Breast epithelium (tissue), 4 donors: ENCODE measurements around the gene CISH. TPM values are rescaled to one million over a fixed set of nuclear protein-coding genes. Genes with fewer than 3 reads are reported as not detected.

ENCODE experiments used
- DNase-seq, 2 donors: peaks; one replicate each; pipeline ENCODE4 v3.0.0-alpha.2; 2019; ENCODE audit warnings: low spot score in 2 of 2
- H3K27ac ChIP-seq, 2 donors: fragments of 200-600 bp; sonication (generic) in 1 of 2; one replicate each; pipeline ENCODE4 v1.5.1; 2016 to 2019; ENCODE audit warnings: mild to moderate bottlenecking in 1 of 2
- H3K27me3 ChIP-seq, 2 donors: fragments of 200-600 bp; sonication (generic) in 1 of 2; one replicate each; pipeline versions ENCODE4 v1.5.1 to v1.6.0; 2017 to 2019; ENCODE audit warnings: control low read depth in 1 of 2, mild to moderate bottlenecking in 1 of 2
- H3K36me3 ChIP-seq: fragments of 200-600 bp; one replicate; pipeline ENCODE4 v1.5.1; 2019
- H3K4me1 ChIP-seq, 2 donors: fragments of 200-600 bp; sonication (generic); one replicate each; pipeline ENCODE4 v1.5.1; 2016 to 2019; ENCODE audit warnings: control low read depth in 1 of 2
- H3K4me3 ChIP-seq, 3 donors: fragments of 200-600 bp; sonication (generic); 1 replicate in 2 of 3; 2 replicates in 1 of 3; pipeline ENCODE4 v1.5.1; 2016 to 2019; ENCODE audit warnings: mild to moderate bottlenecking in 3 of 3, moderate library complexity in 2 of 3
- H3K9me3 ChIP-seq, 2 donors: fragments of 200-600 bp; sonication (generic) in 1 of 2; one replicate each; pipeline ENCODE4 v1.5.1; 2016 to 2019; ENCODE audit warnings: control low read depth in 1 of 2
- POLR2A ChIP-seq: fragments of 450-650 bp; IDR thresholded peaks from one replicate; pipeline ENCODE4 v1.6.1; 2016; ENCODE audit warnings: antibody characterized with exemption, mild to moderate bottlenecking, moderate library complexity
- POLR2AphosphoS5 ChIP-seq, 3 donors: sonication (generic); formaldehyde crosslinking; IDR thresholded peaks; one replicate each; pipeline ENCODE4 v1.6.1; 2017; ENCODE audit warnings: antibody characterized with exemption in 3 of 3
- intact Hi-C: fragments of 100-400 bp; cut with DNase I; formaldehyde crosslinking; loops from one replicate; pipeline ENCODE4 v1.15.1; 2023; ENCODE audit warnings: low total_unique reads
- total RNA-seq, 3 donors: library from RNA; depleted of rRNA; stranded (reverse); fragments of >200 nt; gene quantifications; one replicate each; pipeline ENCODE4 v1.1.0, GENCODE V29; 2016
- TF ChIP-seq, protein P1 (sequence below), 3 donors: fragments of 450-650 bp; IDR thresholded peaks; one replicate each; pipeline ENCODE4 v1.5.1; 2016 to 2017; ENCODE audit warnings: antibody characterized with exemption in 3 of 3, mild to moderate bottlenecking in 3 of 3, moderate library complexity in 3 of 3

The CISH gene
- total RNA-seq, 3 donors from 2014 or later = 5.4 to 29.6 (median 17.4) TPM

DNA sequence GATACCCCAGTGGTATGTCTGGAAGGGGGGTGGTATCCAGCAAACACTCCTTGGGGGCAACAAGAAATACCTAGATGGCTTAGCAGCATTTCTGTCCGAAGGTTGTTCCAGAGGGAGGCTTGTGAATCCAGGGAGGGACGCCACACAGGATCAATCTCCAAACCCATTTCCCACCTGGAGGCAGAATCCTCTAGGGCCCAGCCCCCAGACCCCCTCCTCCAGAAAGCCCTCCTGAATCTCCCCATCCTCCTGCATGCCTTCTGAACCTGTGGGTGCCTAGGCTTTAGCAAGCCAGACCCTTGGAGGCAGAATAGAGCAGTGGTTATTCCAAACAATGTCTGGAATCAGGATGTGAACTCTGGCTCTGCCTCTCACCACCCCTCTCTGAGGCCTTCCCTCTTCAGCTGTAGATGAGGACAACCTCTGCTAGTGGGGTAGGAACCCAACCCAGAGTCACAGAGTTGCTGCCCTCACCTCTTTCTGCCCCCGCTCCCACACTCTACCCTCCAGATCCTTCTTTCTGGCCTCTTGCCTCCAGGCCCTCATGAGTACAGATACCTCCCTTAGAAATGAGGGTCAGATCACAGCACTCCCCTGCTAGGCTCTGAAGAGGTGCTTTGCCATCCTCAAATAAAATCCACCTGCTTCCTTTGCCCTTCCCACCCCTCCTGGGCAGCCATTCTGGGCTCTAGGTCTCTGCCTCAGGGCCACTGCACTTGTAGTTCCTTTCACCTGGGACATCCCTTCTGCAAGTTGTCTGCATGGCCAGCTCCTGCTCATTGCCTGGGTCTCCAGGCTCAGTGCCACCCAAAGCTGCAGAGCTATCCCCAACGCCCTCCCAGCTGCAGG is 8.1 kb downstream of the CISH start:
- intact Hi-C loops = no loop called here
- Histone ChIP-seq H3K36me3 (no peaks in the 10 kb centered on the region), H3K27me3 (no peaks in the 10 kb centered on the region), H3K9me3 (no peaks in the 10 kb centered on the region), H3K4me3 (no peak overlapping the region), H3K27ac (peak overlapping the region; percentile 98 to 99), H3K4me1 (peaks cover 33 to 84% of the 10 kb centered on the region in 2 donors)
- TF ChIP-seq, protein P1, sequence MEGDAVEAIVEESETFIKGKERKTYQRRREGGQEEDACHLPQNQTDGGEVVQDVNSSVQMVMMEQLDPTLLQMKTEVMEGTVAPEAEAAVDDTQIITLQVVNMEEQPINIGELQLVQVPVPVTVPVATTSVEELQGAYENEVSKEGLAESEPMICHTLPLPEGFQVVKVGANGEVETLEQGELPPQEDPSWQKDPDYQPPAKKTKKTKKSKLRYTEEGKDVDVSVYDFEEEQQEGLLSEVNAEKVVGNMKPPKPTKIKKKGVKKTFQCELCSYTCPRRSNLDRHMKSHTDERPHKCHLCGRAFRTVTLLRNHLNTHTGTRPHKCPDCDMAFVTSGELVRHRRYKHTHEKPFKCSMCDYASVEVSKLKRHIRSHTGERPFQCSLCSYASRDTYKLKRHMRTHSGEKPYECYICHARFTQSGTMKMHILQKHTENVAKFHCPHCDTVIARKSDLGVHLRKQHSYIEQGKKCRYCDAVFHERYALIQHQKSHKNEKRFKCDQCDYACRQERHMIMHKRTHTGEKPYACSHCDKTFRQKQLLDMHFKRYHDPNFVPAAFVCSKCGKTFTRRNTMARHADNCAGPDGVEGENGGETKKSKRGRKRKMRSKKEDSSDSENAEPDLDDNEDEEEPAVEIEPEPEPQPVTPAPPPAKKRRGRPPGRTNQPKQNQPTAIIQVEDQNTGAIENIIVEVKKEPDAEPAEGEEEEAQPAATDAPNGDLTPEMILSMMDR (IDR thresholded peaks at IDR 0.05) = no peak
- TF ChIP-seq POLR2A (no peak), POLR2AphosphoS5 (IDR thresholded peaks at IDR 0.05) (no peak)
- DNase-seq = no peak

DNA sequence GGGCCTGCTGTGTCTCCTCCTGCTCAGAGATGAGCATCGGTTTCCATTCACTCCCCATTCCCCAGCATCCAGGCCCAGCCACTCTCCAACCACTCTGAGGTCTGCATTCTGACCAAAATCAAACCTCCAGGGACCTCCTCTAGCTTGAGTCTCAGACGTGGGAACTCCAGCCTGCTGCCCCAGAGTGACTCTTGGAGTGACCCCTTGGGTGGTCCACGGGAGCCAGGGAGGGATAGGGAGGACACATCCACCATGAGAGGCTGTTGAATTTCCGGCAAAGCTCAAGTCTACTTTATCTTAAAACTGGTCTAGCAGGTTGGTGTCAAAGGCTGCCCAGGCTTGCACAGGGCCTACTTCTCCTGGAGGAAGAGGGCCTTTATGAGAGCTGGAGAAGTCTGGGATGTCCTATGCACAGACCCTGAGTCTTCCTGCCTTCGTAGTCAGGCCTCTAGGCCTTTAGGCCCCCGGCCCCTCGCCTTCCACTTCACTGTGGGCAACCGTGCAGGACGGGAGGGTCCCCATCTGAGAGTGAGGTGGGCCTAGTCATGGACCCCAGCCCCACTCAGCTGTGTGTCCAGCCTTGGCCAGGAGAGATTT is 8.9 kb downstream of the CISH start:
- Histone ChIP-seq H3K4me3 (peak overlapping the region in 1 of 3 donors; percentile 41), H3K27me3 (no peaks in the 10 kb centered on the region), H3K36me3 (no peaks in the 10 kb centered on the region), H3K27ac (peak overlapping the region; percentile 98 to 99), H3K4me1 (peaks cover 33 to 76% of the 10 kb centered on the region in 2 donors), H3K9me3 (no peaks in the 10 kb centered on the region)
- DNase-seq = peak in 1 of 2 donors; percentile 76
- TF ChIP-seq POLR2AphosphoS5 (IDR thresholded peaks at IDR 0.05) = peak in 1 of 3 donors; percentile 60
- TF ChIP-seq, protein P1 (IDR thresholded peaks at IDR 0.05) = no peak
- intact Hi-C loops = no loop called here

DNA sequence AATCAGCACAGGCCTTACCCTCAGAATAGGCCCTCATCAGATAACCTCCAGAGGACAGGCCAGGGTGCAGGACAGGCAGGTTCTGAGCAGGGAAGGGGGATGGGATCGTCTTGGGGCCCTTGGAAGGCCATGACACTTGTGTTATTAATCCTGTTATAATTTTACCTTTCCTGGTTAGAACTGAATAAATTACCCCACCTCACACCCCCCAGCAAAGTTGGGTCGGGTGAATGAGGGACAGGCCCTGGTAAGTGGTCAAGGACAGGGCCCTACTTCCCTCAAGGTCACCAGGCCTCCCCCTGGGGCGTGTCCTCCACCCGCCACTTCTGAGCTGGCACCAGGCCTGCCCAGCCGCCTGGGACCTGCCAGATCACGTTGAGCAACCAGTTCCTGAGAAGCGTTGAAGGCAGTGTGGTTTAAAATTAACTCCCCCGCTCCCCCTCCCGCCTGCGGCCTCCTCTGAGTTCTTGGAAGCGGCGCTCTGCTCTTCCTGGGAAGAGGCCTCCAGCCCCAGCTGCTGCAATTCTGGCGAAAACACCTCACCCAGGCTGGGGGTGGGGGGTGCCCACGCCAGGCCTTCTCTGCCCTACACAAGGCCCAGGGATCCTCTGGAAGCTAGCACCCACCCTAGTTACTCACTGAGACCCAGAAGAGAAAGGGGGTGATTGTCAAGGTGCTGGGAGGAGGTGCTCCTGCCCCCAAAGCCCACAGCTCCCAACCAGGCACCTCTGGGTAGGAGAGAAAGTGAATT is 10.6 kb downstream of the CISH start:
- peak overlapping the region; percentile 98 to 99 for H3K27ac ChIP-seq
- intact Hi-C loops = no loop called here
- peaks cover 20 to 60% of the 10 kb centered on the region in 2 donors for H3K4me1 ChIP-seq
- TF ChIP-seq, protein P1 (IDR thresholded peaks at IDR 0.05) = no peak
- peak; percentile 86 to 98 (median 95) for TF ChIP-seq POLR2AphosphoS5 (IDR thresholded peaks at IDR 0.05)
- no peaks in the 10 kb centered on the region for H3K9me3 ChIP-seq
- no peaks in the 10 kb centered on the region for H3K36me3 ChIP-seq
- peak; percentile 96 to 97 for DNase-seq
- peak overlapping the region in 2 of 3 donors; percentile 20 to 55 for H3K4me3 ChIP-seq
- H3K27me3 ChIP-seq = no peaks in the 10 kb centered on the region

DNA sequence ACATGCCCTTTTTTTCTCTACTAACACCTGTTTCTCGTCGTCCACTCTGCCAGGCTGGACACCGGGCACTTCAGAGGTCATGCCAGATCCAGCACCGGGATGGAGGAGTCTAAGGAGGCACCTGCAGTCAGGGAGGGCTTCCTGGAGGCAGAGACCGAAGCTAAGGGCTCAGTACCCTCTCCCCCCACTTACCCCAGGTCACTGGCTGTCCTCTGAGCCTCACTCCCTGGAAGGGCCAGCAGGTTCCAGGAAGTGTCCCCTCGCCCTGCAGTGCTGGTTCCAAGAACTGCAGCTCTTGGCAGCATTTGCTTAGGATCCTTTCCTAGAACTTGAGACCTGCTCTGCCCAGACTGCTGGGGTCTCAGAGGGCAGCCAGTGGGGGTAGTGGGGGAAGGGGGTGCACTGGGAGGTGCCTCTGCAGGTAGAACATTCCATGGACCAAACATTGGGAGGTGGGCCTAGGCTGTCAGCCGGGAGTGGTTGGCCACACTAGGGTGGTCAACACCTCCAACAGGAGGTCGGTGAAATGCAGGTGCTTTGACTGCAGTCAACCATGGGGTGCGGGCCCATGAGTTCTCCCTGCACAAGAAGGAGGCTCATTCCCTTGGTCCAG is 11.3 kb downstream of the CISH start:
- Histone ChIP-seq H3K27me3 (no peaks in the 10 kb centered on the region), H3K27ac (peak overlapping the region; percentile 98 to 99), H3K4me1 (peaks cover 20 to 52% of the 10 kb centered on the region in 2 donors), H3K4me3 (no peak overlapping the region), H3K9me3 (no peaks in the 10 kb centered on the region), H3K36me3 (no peaks in the 10 kb centered on the region)
- no peak for DNase-seq
- intact Hi-C loops = no loop called here
- TF ChIP-seq, protein P1 (IDR thresholded peaks at IDR 0.05) = no peak
- TF ChIP-seq POLR2A (no peak), POLR2AphosphoS5 (IDR thresholded peaks at IDR 0.05) (no peak)
